CD14-positive monocyte (primary cell): ENCODE data around the gene CCNL1. TPM values are rescaled to one million over a fixed set of nuclear protein-coding genes. Genes with fewer than 3 reads are reported as not detected.

Experiments
- DNase-seq, 3 donors: peaks; one replicate each; pipeline ENCODE4 v3.0.0-alpha.2; 2011 to 2022
- H2AFZ ChIP-seq: 2 replicates; pipeline ENCODE4 v1.6.0; 2012; ENCODE audit warnings: mild to moderate bottlenecking, low read depth, low read length, inconsistent platforms; ENCODE audit not compliant: insufficient read depth, poor library complexity, severe bottlenecking
- H3K27ac ChIP-seq, 2 donors: 1 replicate in 1 of 2; 2 replicates in 1 of 2; pipeline ENCODE4 v1.5.1; 2012 to 2013; ENCODE audit warnings: low read length in 2 of 2, control low read depth in 1 of 2, inconsistent platforms in 1 of 2, low read depth in 1 of 2, mild to moderate bottlenecking in 1 of 2
- H3K27me3 ChIP-seq, 2 donors: one replicate each; pipeline versions ENCODE4 v1.6.0 to v1.6.1; 2011 to 2013; ENCODE audit warnings: low read length in 2 of 2; ENCODE audit not compliant: control insufficient read depth in 2 of 2, insufficient read depth in 2 of 2
- H3K36me3 ChIP-seq, 2 donors: replicated peaks in 1 of 2; 1 replicate in 1 of 2; 2 replicates in 1 of 2; pipeline versions ENCODE4 v1.5.1 to v1.6.1; 2012 to 2013; ENCODE audit warnings: low read length in 2 of 2, control low read depth in 1 of 2, inconsistent platforms in 1 of 2, mild to moderate bottlenecking in 1 of 2; ENCODE audit not compliant: insufficient read depth in 2 of 2, control insufficient read depth in 1 of 2
- H3K4me1 ChIP-seq, 2 donors: 1 replicate in 1 of 2; 2 replicates in 1 of 2; pipeline versions ENCODE4 v1.5.1 to v1.6.1; 2012 to 2013; ENCODE audit warnings: low read length in 2 of 2, control low read depth in 1 of 2, inconsistent platforms in 1 of 2, mild to moderate bottlenecking in 1 of 2, moderate library complexity in 1 of 2; ENCODE audit not compliant: insufficient read depth in 2 of 2, control insufficient read depth in 1 of 2
- H3K4me2 ChIP-seq: replicated peaks from 2 replicates; pipeline ENCODE3; 2012; ENCODE audit warnings: low read length, moderate library complexity, mild to moderate bottlenecking; ENCODE audit not compliant: poor library complexity, severe bottlenecking; ENCODE audit errors: extremely low read depth
- H3K4me3 ChIP-seq, 3 experiments: fragments of 200-600 bp in 1 of 3; sonication (generic) in 1 of 3; replicated peaks in 1 of 3; 1 replicate in 2 of 3; 2 replicates in 1 of 3; pipeline ENCODE4 v1.5.1; 2011 to 2013; ENCODE audit warnings: low read length in 3 of 3, mild to moderate bottlenecking in 3 of 3, control low read depth in 2 of 3, low read depth in 2 of 3, inconsistent platforms in 1 of 3, moderate library complexity in 1 of 3
- H3K79me2 ChIP-seq: 2 replicates; pipeline ENCODE4 v1.6.0; 2012; ENCODE audit warnings: mild to moderate bottlenecking, control low read depth, inconsistent platforms, low read length, moderate library complexity; ENCODE audit not compliant: insufficient read depth
- H3K9ac ChIP-seq: 2 replicates; pipeline ENCODE4 v1.6.0; 2017; ENCODE audit warnings: low read length, mild to moderate bottlenecking; ENCODE audit not compliant: insufficient read depth, poor library complexity, severe bottlenecking
- H3K9me3 ChIP-seq, 2 donors: replicated peaks in 1 of 2; 1 replicate in 1 of 2; 2 replicates in 1 of 2; pipeline versions ENCODE4 v1.5.1 to v1.6.1; 2012 to 2013; ENCODE audit warnings: low read length in 2 of 2, control low read depth in 1 of 2; ENCODE audit not compliant: control insufficient read depth in 1 of 2, insufficient read depth in 1 of 2
- H4K20me1 ChIP-seq: 2 replicates; pipeline ENCODE4 v1.6.0; 2012; ENCODE audit warnings: mild to moderate bottlenecking, low read length, control low read depth, moderate library complexity; ENCODE audit not compliant: insufficient read depth
- H3K27ac Mint-ChIP-seq, 7 donors: one replicate each; pipeline ENCODE4 v1.8.0; 2020; ENCODE audit warnings: mild to moderate bottlenecking in 7 of 7, mixed read lengths in 7 of 7, moderate library complexity in 6 of 7, inconsistent platforms in 2 of 7
- H3K27me3 Mint-ChIP-seq, 3 donors: one replicate each; pipeline ENCODE4 v1.8.0; 2021 to 2022; ENCODE audit warnings: low read depth in 3 of 3, mild to moderate bottlenecking in 3 of 3, mixed read lengths in 3 of 3, moderate library complexity in 3 of 3, inconsistent platforms in 1 of 3
- H3K36me3 Mint-ChIP-seq, 2 donors: one replicate each; pipeline ENCODE4 v1.8.0; 2020; ENCODE audit warnings: mixed read lengths in 2 of 2, inconsistent platforms in 1 of 2, mild to moderate bottlenecking in 1 of 2
- H3K4me1 Mint-ChIP-seq: one replicate; pipeline ENCODE4 v1.8.0; 2020; ENCODE audit warnings: mild to moderate bottlenecking, mixed read lengths
- H3K4me3 Mint-ChIP-seq, 2 donors: one replicate each; pipeline ENCODE4 v1.8.0; 2020; ENCODE audit warnings: mild to moderate bottlenecking in 2 of 2, mixed read lengths in 2 of 2, moderate library complexity in 1 of 2
- H3K9me3 Mint-ChIP-seq, 7 donors: one replicate each; pipeline ENCODE4 v1.8.0; 2020 to 2022; ENCODE audit warnings: mixed read lengths in 7 of 7, mild to moderate bottlenecking in 6 of 7, moderate library complexity in 6 of 7, inconsistent platforms in 2 of 7
- WGBS: methylation state at CpG from one replicate; pipeline ENCODE4 v1.1.5; 2013; ENCODE audit warnings: missing lambda C conversion rate; ENCODE audit not compliant: insufficient coverage; 5-methylcytosine and 5-hydroxymethylcytosine counted together
- intact Hi-C, 2 donors: fragments of 100-400 bp; cut with micrococcal nuclease; formaldehyde crosslinking; loops; one replicate each; pipeline versions ENCODE4 v1.15.0 to v1.15.1; 2023
- polyA plus RNA-seq, 3 donors: library from polyadenylated mRNA; depleted of rRNA in 1 of 3; unstranded in 2 of 3; stranded (reverse) in 1 of 3; fragments of 300-500 nt in 2 of 3; fragments of >200 nt in 1 of 3; fragmentation: Illumina TruSeq in 2 of 3; gene quantifications; 1 replicate in 2 of 3; 2 replicates in 1 of 3; pipeline ENCODE4 v1.2.3, GENCODE V29; 2012 to 2021
- TF ChIP-seq, protein P1 (sequence below): fragments of 200-600 bp; IDR thresholded peaks from one replicate; pipeline ENCODE4 v1.8.0; 2022; ENCODE audit warnings: antibody characterized with exemption, mild to moderate bottlenecking

CCNL1 gene
- polyA plus RNA-seq, 3 donors: 32.0 to 751 (median 42.3) TPM

DNA sequence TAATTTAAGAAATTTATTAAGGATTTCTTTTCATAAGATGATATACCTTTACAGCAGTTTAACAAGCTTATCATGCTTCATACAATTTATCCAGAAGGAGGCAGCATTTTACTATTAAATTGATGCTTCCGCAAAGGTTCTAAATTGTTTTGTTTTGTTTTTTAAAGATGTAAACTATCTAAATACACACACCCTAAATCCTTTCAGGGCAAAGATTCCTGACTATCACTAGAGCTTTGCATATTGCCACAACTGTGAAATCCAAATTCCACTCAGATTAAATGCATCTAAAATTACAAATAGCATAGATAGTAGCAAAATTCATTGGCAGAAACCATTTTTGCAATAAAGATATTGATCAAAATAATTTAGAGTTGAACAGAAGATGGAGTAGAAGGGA is 44.5 kb upstream of the CCNL1 start:
- Histone ChIP-seq H3K27ac (no peak overlapping the region), H3K4me3 (no peak overlapping the region), H2AFZ (no peak overlapping the region), H3K9me3 (no peaks in the 10 kb centered on the region), H3K79me2 (no peaks in the 10 kb centered on the region), H3K27me3 (no peaks in the 10 kb centered on the region), H3K36me3 (no peaks in the 10 kb centered on the region), H4K20me1 (no peaks in the 10 kb centered on the region), H3K4me1 (no peaks in the 10 kb centered on the region), H3K4me2 (no peak overlapping the region), H3K9ac (no peak overlapping the region)
- no CpG with 5 or more reads among the region's 1 CpG for WGBS
- H3K9me3 Mint-ChIP-seq: no peaks in the 10 kb centered on the region
- no peak overlapping the region for H3K4me3 Mint-ChIP-seq
- intact Hi-C loops: loop anchor here in 1 of 2 donors (10.0 kb wide), 1 partner anchor 290 kb away; no protein-coding TSS in a partner anchor
- no peaks in the 10 kb centered on the region for H3K36me3 Mint-ChIP-seq
- TF ChIP-seq, protein P1, sequence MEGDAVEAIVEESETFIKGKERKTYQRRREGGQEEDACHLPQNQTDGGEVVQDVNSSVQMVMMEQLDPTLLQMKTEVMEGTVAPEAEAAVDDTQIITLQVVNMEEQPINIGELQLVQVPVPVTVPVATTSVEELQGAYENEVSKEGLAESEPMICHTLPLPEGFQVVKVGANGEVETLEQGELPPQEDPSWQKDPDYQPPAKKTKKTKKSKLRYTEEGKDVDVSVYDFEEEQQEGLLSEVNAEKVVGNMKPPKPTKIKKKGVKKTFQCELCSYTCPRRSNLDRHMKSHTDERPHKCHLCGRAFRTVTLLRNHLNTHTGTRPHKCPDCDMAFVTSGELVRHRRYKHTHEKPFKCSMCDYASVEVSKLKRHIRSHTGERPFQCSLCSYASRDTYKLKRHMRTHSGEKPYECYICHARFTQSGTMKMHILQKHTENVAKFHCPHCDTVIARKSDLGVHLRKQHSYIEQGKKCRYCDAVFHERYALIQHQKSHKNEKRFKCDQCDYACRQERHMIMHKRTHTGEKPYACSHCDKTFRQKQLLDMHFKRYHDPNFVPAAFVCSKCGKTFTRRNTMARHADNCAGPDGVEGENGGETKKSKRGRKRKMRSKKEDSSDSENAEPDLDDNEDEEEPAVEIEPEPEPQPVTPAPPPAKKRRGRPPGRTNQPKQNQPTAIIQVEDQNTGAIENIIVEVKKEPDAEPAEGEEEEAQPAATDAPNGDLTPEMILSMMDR: peak; percentile 70
- H3K27ac Mint-ChIP-seq: no peak overlapping the region
- peaks cover 0 to 3% (median 3%) of the 10 kb centered on the region in 3 donors for H3K27me3 Mint-ChIP-seq
- H3K4me1 Mint-ChIP-seq: no peaks in the 10 kb centered on the region
- peak in 1 of 3 donors; percentile 50 for DNase-seq

GRCh38 chr3:157201648-157202278 is 41.8 kb upstream of the CCNL1 start:
- H3K36me3 ChIP-seq: no peaks in the 10 kb centered on the region
- H3K27ac ChIP-seq: no peak overlapping the region
- Mint-ChIP-seq H3K36me3 (no peaks in the 10 kb centered on the region), H3K4me1 (no peaks in the 10 kb centered on the region), H3K9me3 (peaks cover 0 to 5% (median 0%) of the 10 kb centered on the region in 7 donors), H3K27ac (no peak overlapping the region), H3K27me3 (peaks cover 0 to 3% (median 2%) of the 10 kb centered on the region in 3 donors), H3K4me3 (no peak overlapping the region)
- H4K20me1 ChIP-seq: no peaks in the 10 kb centered on the region
- H3K27me3 ChIP-seq: no peaks in the 10 kb centered on the region
- WGBS: 47% methylated on average over 3 of the region's 6 CpGs
- no peaks in the 10 kb centered on the region for H3K4me1 ChIP-seq
- no peaks in the 10 kb centered on the region for H3K79me2 ChIP-seq
- no peak overlapping the region for H3K4me3 ChIP-seq
- no peak overlapping the region for H2AFZ ChIP-seq
- peak; percentile 24 to 69 (median 55) for DNase-seq
- no peaks in the 10 kb centered on the region for H3K9me3 ChIP-seq
- no peak overlapping the region for H3K4me2 ChIP-seq
- H3K9ac ChIP-seq: no peak overlapping the region
- intact Hi-C loops: loop anchor here in 1 of 2 donors (10.0 kb wide), 1 partner anchor 293 kb away; no protein-coding TSS in a partner anchor
- TF ChIP-seq, protein P1: peak; percentile 37
